GM04504 (cell line): ENCODE data around the gene SLC16A8.

Source experiments
- DNase-seq: peaks from one replicate; pipeline ENCODE4 v3.0.0-alpha.2; 2012; ENCODE audit warnings: low read depth

SLC16A8 gene

DNA sequence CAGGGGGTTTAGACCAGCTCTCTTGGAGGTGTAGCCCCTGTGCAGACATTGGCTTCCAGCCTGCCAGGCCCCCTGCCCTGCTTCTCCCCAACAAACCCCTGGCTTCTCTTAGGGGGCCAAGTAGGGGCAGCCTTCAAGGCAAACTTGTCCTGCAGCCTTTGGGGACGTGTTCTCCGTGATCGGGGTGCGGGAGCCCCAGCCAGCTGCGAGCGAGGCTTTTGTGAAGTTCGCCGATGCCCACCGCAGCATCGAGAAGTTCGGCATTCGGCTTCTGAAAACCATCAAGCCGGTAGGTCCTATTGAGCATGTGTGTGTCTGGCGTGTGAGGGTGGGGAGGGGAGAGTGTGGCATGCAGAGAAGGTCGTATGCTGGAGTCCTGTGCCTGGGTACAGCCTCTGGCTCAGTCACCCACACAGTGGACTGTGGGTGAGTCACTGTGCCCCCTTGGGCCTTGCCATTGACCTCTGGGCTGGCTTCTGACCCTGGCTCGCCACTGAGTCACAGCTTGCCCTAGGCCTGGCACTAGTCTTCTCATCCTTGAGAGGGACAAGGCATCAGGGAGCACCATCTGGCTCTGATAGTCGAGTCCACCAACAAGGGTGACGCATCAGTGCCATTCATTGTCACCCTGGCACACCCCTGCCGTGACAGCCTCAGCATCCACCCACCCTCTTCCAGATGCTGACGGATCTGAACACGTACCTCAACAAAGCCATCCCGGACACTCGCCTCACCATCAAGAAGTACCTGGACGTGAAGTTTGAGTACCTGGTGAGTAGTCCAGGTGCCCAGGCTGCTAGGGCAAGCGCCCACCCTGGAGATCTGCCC lies 11.4 kb downstream of the SLC16A8 start:
- DNase-seq, result no peak

DNA sequence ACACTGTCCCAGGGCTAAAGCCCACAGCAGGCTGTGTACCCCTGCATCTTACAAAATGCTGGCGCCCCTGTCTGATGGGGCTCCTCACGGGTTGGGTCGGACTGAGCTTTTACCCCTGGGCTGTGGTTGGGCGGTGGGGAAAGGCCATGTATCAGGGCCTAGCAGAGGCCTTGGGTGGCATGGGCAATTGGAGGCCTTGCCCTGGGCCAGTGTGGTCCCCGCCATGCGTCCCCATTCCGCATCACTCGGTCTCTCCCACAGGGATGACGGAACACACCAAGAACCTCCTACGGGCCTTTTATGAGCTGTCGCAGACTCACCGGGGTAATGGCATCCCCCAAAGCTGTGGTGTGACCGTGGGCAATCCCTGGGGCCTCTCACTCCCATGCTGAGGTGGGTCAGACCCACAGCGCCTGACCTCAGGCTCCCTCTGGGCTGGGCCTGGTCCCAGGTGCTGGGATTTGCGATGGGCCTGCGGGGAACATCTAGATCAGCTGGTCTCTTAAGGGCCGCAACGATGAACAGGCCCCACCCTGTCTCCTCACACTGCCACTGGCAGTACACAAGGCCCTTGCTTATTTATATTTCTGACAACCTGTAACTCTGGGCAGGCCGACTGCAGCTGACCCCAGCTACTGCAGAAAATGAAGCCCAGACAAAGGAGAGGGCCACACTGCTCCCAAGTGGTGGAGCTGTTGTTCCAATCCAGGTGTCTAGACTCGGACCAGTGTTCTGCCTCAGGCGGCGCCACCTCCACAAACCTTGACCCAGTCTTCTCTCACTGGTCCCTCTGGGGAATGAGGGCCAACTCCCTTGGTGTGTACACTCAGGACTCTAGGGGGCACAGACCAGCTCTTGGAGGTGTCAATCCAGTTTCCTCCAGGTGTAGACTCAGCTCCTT lies 12.3 kb downstream of the SLC16A8 start:
- no peak for DNase-seq

DNA sequence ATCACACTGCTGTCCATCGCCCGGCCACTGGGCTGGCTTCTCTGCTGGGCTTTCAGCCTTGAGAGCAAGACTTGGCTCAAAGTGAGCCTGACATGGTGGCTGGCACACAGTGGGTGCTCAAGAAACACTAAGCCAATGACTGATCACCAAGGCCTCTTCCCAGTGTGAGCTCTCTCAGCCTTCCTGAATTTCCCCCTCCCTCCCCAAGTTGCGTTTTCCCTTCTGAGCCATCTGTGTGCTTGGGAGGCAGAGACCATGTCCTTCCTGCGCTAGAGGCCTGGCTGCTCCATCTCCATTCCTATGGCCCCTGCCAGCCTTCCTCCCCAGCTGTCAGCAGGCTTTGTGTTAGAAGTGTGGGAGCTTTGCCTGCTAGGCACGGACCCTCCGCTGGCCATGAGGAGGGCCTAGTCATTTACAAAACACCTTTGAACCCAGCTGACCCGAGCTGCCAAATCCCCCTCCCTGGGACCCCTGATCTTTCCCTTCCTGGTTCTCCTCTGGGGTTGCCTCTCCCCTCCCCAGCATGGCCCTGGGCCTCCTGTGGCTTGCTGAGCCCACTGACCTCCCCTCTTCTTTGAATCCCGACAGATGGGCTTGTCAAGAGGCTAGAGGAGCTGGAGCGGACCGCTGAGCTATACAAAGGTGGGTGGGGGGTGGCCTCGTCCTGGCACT lies 13.6 kb downstream of the SLC16A8 start:
- no peak for DNase-seq

DNA sequence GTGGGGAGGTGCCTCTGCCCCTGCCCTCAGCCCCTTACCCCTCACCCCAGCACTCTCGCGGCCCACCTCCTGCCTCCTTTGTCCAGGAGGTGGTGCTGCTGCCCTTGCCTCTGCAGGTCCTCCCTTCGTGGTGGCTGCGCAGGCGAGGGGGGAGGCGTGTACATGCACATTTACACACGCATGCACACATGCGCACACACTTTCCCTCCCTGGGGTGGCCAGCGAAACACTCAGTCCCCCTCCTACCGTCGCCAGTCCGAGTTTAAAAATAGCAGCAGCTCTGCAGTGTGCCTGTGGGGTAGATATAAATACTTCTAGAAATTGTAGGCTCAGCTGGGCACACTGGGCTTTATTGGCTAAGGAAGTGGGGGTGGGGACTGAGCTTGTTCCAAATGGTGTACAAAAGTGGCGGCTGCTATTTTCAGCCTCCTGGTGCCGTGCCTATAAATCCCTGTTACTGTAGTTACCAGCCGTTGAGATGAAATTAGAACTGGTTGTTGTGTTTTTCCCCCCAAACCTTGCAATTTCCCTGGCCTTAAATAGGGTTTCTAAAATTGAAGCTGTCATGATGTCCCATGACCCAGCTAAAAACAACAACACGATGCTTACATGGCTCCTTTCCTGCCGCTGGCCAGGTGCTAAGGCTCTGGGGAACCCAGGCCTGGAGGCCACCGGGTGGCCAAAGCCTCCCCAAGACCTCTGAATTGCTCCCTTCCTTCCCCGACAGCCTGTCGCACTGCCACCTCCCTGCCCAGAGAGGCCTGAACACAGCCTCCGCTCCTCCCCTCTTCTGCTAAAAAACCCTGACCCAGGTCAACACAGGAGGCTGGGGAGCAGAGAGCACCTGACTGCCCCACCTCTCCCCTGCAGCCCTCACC lies 14.4 kb downstream of the SLC16A8 start:
- DNase-seq, result peak; percentile 24

DNA sequence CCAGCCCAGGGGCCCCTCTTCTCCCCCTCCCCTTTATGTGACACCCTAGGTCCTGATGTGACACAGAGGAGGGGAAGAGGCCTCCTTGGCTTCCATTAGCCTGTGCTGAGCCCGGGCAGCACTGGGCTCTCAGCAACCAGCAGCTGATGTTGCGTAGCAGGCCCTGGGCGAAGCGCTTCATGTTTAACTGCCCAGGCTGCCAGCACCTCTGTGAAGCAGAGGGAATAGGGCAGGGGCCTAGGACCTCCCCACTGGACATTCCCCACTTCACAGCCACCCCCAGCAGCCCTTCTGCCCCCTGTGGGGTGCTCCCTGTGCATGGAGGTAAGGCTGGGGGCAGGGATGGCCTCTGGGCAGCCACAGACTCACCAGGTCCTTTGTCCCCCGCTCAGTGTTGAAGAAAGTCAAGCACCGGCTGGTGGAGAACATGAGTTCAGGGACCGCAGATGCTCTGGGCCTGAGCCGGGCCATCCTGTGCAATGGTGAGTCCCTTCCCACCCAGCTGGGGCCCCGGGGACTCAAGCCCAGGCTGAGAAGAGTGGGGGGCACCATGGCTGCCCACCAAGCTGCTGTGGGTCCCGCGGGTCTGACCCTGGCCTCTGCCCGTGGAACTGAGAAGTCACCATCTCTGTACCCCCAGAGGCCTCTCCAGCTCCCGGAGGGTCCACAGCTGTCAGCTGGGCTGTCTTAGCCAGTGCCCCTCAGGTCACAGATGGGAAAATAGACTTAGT lies 15.2 kb downstream of the SLC16A8 start:
- no peak for DNase-seq

DNA sequence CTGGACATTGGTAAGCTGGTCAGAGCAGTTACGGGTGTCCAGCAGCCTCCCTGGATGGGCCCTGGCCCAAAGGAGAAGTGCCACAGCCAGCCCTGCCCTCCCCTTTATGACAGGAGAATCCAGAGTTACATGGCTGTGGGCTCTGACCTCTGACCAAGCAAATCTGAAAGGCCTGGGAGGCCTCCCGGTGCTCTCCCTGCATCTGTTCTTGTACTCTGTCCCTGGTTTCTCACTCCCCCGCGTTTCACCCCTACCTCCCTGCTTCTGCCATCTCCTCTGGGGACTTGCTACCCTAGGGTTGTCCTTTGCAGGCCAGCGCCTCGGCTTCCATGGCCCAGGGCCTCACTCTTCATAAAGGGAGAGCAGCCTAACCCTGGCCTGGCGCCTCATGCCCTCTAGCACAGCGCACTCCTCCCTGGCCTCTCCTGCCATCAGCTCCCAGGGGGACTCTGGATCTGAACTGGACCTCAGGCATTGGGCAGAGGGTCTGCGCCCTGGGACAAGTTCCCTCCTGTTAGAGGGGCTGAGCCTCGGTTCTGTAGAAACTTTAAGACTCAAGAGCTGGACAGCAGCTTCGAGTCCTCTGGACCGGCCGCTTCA lies 16.1 kb downstream of the SLC16A8 start:
- no peak for DNase-seq

DNA sequence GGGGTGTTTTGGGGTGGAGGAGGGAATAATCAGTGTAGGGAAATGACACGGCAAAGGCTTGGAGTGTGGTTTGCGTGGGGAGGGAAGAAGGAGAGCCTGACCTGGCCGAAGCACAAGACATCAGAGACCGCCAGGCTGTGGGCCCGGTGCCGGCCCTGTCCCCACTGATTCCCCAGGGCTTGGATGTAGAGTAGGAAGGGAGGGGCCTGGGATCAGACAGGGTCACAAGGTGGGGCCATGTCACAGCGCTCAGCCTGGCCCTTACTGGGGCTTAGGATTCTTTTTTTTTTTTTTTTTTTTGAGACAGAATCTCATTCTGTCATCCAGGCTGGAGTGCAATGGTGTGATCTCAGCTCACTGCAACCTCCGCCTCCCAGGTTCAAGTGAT lies 17.0 kb downstream of the SLC16A8 start:
- no peak for DNase-seq

DNA sequence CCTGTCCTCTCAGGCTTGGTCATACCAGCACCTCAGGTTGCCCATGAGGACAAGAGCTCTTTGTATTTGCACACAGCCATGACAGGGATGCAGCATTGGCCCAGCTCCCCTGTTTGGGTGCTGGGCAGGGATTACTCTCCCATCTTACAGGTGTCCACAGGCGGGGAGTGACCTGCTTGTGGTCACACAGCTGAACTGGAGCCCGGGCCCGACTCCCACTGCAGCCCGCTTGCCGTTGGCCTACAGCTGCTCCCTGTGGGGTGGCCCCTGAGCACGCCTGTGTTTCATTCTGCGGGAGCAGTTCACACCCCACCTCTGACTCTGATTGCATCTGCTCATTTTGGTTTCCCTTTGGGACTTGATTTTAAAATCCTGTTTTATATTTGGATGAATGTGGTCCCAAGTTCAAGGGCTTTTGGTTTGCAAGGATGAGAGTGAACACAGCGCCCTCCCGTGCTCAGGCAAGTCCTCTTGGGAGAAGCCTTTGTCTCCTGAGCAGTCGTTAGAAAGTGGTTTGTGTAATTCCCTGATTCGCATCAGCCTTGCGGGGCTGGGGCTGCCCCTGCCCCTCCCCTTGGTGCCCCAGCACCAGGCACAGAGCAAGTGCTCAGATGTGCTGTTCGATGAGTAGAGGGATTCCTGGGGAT lies 17.5 kb downstream of the SLC16A8 start:
- DNase-seq, result no peak

DNA sequence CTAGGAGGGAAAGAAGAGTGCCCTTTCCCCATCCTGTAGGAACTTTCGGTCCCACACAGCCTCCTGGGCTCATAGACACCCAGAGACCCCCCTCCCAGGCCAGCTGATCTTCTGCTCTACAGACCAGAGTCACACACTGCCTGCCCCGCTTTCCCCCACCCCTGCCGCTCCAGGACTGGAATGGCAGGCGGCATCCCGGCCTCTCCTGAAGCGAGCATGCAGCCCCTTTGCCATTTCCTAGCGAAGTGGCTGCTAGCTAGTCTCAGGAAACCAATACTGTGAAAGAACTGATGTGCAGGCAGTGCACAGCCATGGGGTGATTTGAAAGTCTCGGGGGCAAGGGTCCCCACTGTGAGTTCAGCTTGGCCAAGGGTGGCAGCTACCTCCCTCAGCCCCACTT lies 18.4 kb downstream of the SLC16A8 start:
- DNase-seq, result no peak

DNA sequence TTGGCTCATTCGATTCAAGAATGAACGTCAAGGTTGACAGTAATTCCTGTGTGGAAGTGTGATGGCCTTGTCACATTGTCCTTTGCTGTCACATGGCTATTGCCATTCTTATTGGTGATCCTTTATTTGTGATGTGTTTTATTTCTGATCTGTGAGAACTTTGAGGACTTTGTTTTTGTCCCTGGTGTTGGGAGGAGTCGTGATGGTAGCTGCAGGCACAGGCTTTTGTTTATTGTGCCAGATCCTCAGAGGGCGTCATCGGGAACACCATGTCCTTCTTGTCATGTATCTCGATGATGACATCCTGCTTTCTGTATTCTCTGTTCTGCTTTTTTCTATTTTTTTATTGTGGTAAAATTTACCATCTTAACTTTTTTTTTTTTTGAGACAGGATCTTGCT lies 21.2 kb downstream of the SLC16A8 start:
- no peak for DNase-seq

DNA sequence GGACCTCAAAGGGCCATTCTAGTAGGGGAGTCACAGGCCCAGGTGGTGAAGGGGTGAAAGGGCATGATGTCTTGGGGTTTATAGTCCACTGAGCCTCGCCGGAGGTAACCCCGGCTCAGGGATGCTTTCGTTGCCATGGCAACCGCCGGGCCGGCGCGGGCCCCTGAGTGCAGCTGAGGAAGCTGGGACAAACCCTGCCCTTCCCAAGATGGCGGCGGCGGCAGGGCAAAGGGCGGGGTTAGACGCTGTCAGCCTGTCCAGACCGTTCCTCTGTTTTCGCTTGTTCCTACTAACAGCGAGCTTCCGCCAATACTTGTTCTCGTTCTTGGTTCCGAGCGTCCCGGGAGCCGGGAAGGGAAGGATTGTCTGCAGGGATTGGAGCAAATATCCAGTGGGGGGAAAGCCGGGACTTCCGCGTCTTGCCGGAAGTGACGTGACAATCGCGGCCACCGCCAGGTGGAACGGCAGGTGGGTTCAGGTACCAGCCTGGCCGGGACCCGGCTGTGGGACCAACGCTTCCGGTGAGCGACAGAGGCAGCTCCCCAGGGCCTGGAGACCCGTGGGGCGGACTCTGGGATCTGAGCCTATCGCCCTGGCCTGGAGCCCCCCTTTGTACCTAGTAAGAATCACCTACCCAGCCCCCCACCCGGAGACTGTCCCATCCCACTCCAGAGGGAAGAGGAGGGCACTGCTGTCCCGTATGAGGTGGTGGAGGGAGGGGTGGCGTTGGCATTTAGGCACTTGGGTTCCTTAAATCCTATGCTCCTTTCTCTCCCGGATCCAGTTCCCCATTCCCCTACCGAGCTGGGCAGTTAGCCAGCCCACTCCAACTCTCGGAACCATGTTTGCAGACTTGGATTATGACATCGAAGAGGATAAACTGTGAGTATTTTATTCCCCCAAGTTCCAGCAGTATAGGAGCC lies 26.8 kb downstream of the SLC16A8 start, which contains the start of gene PICK1:
Gene PICK1, plus strand, starts transcription at position 436 of the 923 bp plus-strand sequence. Its CDS starts 406 bp downstream, at position 842.
- DNase-seq, result peak; percentile 78

DNA sequence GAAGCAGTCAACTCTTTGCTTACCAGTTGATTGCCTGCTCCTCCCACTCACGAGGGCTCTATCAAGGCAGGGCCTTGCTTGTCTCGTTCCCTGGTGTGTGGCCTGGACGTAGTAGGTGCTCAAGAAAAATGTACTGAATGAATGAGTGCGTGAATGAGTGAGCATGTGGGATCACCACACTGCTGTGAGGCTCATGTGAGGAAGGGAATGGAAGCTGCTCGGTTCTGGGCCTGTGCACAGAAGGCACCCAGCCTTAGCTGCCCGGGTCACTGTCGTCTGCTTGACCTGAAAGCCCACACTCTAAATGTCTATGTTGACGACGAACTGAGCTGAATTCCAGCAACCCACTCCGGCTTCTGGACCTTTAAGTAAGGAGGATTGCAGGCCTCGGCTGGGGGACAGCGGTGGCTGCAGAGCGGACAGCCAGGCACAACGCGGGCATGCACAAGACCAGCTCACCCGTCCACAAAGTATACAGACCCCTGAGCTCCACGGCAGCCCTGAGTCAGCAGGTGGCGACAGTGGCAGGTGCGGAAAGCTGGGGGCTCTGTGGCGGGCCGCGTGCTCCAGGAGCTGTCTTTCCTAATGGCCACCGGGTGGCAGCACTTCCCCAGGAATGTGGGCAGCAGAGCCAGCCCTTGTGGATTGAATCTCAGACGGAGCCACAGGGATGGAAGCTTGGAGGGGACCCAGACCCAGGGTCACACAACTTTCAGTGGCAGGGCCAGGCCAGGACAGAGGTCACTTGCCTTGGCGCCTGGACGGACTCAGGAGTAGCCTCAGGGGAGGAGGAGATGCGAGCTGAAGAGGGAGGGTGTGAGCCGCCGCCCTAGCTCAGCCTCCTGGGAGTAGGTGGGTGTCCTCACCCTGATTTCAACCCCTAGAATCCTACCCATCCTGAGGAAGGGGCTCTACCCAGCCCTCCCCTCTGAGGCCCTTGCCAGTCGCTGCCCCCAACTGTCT lies 31.8 kb downstream of the SLC16A8 start:
- peak; percentile 23 for DNase-seq

DNA sequence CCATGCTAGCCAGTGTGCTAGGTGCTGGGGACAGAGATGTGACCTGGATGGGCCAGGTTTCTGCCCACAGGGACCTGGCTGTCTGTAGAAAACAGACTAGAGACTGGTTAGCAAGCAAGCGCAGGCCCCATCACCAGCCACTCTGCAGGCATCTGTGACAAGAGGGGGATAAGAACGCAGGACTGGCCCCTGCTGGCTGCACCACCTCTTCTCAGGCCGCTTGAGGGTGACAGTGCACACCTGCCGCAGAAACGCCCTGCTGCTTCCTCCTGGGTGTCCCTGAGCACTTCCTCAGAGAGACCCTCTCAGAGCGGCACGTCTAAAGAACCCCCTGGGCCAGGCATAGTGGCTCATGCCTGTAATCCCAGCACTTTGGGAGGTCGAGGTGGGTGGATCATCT lies 32.7 kb downstream of the SLC16A8 start:
- DNase-seq, result no peak

DNA sequence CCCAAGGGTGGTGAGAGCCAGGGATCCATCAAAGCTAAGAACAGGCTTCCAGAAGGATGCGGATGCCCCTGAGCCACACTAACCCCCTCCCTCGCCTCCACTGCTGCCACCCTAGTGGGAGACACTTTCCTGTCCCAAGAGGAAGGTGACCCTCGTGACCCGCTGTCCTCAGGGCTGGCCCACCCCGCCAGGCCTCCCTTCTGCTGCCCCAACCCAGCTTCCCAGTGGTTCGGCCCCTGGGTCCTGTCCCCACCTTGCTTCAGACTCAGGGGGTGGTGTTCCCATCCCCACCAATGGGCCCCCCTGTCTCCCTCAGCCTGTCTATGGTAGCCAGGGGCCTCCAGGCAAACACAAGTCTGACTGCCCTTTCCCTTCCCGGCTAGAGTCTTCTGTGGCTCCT lies 33.3 kb downstream of the SLC16A8 start:
- no peak for DNase-seq

DNA sequence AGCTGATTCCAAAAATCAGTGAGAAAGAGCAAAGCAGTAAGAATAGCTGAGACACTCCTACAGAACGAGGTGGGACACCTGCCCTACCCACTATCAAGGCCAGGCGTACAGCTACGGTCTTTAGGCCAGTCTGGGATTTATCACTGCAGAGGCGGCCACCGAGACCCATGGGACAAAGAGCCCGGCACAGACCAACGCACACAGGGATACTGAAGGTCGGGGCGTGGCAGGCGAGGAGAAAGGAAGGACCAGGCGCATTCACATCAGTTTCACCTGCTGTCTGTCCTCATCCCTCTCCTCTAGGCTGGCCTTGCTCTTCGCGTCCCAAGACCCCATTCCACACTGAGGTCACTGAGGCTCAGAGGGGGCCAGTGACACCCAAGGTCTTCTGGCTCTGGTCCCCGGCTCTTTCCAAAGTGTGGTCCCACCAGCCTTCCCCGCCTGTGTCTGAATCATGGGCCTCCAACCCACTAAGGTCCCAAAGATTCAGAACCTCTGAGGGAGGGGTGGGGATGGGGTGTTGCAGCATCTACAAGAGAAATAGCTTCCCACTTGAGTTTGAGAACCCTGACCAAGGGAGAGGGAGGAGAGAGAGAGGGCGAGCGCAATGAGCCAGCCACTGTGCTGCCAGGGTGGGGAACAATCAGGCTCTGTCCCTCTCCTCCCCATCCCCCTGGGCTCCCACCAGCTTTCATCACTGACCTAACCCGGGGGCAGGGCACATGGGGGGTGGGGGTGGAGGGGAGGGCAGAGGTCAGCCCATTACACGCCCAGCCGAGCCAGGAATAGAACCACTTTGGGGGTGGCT lies 34.0 kb downstream of the SLC16A8 start:
- no peak for DNase-seq

DNA sequence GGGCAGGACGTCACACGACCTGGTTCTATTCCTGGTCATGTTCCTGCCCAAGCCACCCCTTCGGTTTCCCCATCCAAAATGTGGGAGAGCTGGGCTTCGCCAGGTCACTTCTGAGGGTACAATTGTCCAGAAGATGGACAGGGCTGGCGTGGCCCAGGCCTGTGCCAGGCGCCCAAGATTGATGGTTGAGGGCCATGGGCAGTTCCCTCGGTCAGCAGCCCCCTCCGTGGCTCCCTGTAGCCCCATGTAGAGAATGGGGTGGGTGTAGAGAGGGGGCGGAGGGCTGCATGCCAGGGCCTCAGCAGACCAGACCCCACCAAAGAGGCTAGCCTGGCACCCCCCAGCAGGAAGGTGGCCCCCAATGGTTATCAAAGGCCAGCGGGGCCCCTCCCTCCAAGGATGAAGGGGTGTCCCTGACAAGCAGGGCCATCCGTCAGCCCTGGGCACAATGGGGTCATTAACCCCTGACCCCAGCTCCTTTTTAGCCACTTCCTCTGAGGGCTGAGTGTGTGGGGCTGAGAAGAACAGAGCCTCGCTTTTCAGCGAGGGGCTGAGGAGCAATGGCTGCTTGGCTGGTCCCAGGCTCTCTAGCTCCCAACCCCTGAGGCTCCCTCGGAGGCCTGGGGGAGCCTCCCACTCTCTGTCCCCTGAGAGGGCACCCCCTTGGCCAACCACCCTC lies 37.8 kb downstream of the SLC16A8 start:
- no peak for DNase-seq
